T-helper 1 cell treated with Interleukin-12 subunit alpha and Interleukin-12 subunit beta and Interleukin-4 antibody, amounts not matched to agents 30 μg/mL and 1 μg/mL, for 36 hours (primary cell): ENCODE data around the gene ZC3H15.
"Not testable (repeated sequence)": the region's sequence is repeated elsewhere in the genome, so short reads cannot be mapped to it uniquely, and the experiment has no call there.

Source experiments
- H3K27ac Mint-ChIP-seq: one replicate; pipeline ENCODE4 v1.8.0; 2021; ENCODE audit warnings: mild to moderate bottlenecking, mixed read lengths
- H3K27me3 Mint-ChIP-seq: one replicate; pipeline ENCODE4 v1.8.0; 2021; ENCODE audit warnings: low read depth, mixed read lengths
- H3K36me3 Mint-ChIP-seq: one replicate; pipeline ENCODE4 v1.8.0; 2021; ENCODE audit warnings: low read depth, mixed read lengths
- H3K4me1 Mint-ChIP-seq: one replicate; pipeline ENCODE4 v1.8.0; 2021; ENCODE audit warnings: low read depth, mixed read lengths
- H3K4me3 Mint-ChIP-seq: one replicate; pipeline ENCODE4 v1.8.0; 2021; ENCODE audit warnings: mild to moderate bottlenecking, moderate library complexity, mixed read lengths
- H3K9me3 Mint-ChIP-seq: one replicate; pipeline ENCODE4 v1.8.0; 2021; ENCODE audit warnings: mixed read lengths

The ZC3H15 gene

GRCh38 chr2:186517090-186517489, 31.0 kb downstream of the ZC3H15 start:
- Mint-ChIP-seq H3K27ac (no peak overlapping the region), H3K4me1 (no peaks in the 10 kb centered on the region), H3K27me3 (no peaks in the 10 kb centered on the region), H3K36me3 (peaks cover 4% of the 10 kb centered on the region), H3K4me3 (no peak overlapping the region), H3K9me3 (no peaks in the 10 kb centered on the region)

- Mint-ChIP-seq H3K27me3 (no peaks in the 10 kb centered on the region), H3K27ac (no peak overlapping the region), H3K9me3 (no peaks in the 10 kb centered on the region), H3K4me3 (no peak overlapping the region), H3K4me1 (no peaks in the 10 kb centered on the region), H3K36me3 (peaks cover 4% of the 10 kb centered on the region)
These were observed 32.2 kb downstream of the ZC3H15 start for GRCh38 chr2:186518291-186518690.

- no peak overlapping the region for H3K27ac Mint-ChIP-seq
- H3K9me3 Mint-ChIP-seq: no peaks in the 10 kb centered on the region
- no peaks in the 10 kb centered on the region for H3K27me3 Mint-ChIP-seq
- no peaks in the 10 kb centered on the region for H3K4me1 Mint-ChIP-seq
- peaks cover 4% of the 10 kb centered on the region for H3K36me3 Mint-ChIP-seq
- H3K4me3 Mint-ChIP-seq: no peak overlapping the region
These were observed 32.9 kb downstream of the ZC3H15 start for GRCh38 chr2:186518945-186519344.

DNA sequence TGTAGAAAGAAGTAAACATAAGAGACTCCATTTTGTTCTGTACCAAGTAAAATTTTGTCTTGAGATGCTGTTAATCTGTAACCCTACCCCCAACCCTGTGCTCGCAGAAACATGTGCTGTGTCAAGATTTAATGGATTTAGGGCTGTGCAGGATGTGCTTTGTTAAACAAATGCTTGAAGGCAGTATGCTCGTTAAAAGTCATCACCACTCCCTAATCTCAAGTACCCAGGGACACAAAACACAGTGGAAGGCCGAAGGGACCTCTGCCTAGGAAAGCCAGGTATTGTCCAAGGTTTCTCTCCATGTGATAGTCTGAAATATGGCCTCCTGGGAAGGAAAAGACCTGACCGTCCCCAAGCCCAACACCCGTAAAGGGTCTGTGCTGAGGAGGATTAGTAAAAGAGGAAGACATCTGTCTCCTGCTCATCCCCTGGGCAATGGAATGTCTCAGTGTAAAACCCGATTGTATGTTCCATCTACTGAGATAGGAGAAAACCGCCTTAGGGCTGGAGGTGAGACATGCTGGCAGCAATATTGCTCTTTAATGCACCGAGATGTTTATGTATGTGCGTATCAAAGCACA, 35.6 kb downstream of the ZC3H15 start:
- H3K27me3 Mint-ChIP-seq, H3K4me1 Mint-ChIP-seq, H3K9me3 Mint-ChIP-seq, H3K36me3 Mint-ChIP-seq, H3K4me3 Mint-ChIP-seq, H3K27ac Mint-ChIP-seq: not testable (repeated sequence)

- no peaks in the 10 kb centered on the region for H3K4me1 Mint-ChIP-seq
- H3K27me3 Mint-ChIP-seq: no peaks in the 10 kb centered on the region
- no peak overlapping the region for H3K27ac Mint-ChIP-seq
- no peaks in the 10 kb centered on the region for H3K9me3 Mint-ChIP-seq
- H3K36me3 Mint-ChIP-seq: peaks cover 2% of the 10 kb centered on the region
- H3K4me3 Mint-ChIP-seq: no peak overlapping the region
These were observed 36.4 kb downstream of the ZC3H15 start for GRCh38 chr2:186522450-186522849.

- peaks cover 2% of the 10 kb centered on the region for H3K36me3 Mint-ChIP-seq
- no peaks in the 10 kb centered on the region for H3K4me1 Mint-ChIP-seq
- H3K4me3 Mint-ChIP-seq: no peak overlapping the region
- no peaks in the 10 kb centered on the region for H3K27me3 Mint-ChIP-seq
- no peaks in the 10 kb centered on the region for H3K9me3 Mint-ChIP-seq
- no peak overlapping the region for H3K27ac Mint-ChIP-seq
These were observed 37.7 kb downstream of the ZC3H15 start for GRCh38 chr2:186523791-186524190.

DNA sequence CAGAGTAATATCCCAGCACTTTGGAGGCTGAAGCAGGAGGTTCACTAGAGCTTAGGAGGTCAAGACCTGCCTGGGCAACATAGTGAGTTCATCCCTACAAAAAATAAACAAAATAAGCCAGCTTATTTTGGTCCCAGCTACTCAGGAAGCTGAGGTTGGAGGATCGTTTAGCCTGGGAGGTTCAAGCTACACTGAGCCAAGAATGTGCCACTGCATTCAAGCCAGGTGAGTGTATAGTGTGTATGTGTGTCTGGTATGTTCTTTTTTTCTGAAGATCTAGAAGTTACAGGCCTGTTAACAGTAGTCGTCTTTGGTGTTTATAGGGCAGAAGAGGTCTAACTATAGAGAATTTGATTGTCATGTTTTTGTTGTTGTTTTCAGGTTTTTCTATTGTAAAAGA, 40.2 kb downstream of the ZC3H15 start:
- no peaks in the 10 kb centered on the region for H3K36me3 Mint-ChIP-seq

GRCh38 chr2:186530314-186530713, 44.3 kb downstream of the ZC3H15 start:
- Mint-ChIP-seq H3K4me1 (no peaks in the 10 kb centered on the region), H3K4me3 (no peak overlapping the region), H3K27me3 (no peaks in the 10 kb centered on the region), H3K36me3 (no peaks in the 10 kb centered on the region), H3K9me3 (no peaks in the 10 kb centered on the region), H3K27ac (no peak overlapping the region)

More for the DNA sequence above, 40.2 kb downstream of the ZC3H15 start:
- Mint-ChIP-seq H3K9me3 (no peaks in the 10 kb centered on the region), H3K4me1 (no peaks in the 10 kb centered on the region), H3K27me3 (no peaks in the 10 kb centered on the region), H3K27ac (no peak overlapping the region), H3K4me3 (no peak overlapping the region)

GRCh38 chr2:186531257-186531775, 45.3 kb downstream of the ZC3H15 start:
- Mint-ChIP-seq H3K27me3 (no peaks in the 10 kb centered on the region), H3K4me1 (no peaks in the 10 kb centered on the region), H3K27ac (no peak overlapping the region), H3K4me3 (no peak overlapping the region), H3K9me3 (no peaks in the 10 kb centered on the region), H3K36me3 (no peaks in the 10 kb centered on the region)

DNA sequence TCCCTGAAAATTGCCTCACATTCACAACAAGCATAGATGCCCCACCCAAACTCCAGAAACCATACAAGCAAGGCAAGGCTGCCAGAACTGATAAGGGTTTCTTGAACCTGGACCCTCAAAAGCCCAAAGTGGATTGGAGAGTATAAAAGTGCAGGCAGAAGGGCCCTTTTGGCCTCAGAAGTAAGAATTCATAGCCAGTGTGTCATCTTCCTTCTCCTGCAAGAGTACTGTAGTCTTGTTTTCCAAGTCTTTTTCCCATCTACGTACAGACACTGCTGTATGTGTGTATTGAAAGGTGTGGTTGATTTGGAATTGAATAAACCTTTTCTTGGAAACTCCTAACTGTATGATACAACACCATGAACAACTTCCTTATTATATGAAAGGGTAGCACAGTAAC, 46.8 kb downstream of the ZC3H15 start:
- H3K36me3 Mint-ChIP-seq: no peaks in the 10 kb centered on the region
- no peak overlapping the region for H3K27ac Mint-ChIP-seq
- H3K9me3 Mint-ChIP-seq: no peaks in the 10 kb centered on the region
- no peaks in the 10 kb centered on the region for H3K4me1 Mint-ChIP-seq
- H3K27me3 Mint-ChIP-seq: no peaks in the 10 kb centered on the region
- H3K4me3 Mint-ChIP-seq: no peak overlapping the region

GRCh38 chr2:186533717-186534116, 47.7 kb downstream of the ZC3H15 start:
- H3K27ac Mint-ChIP-seq: no peak overlapping the region
- H3K4me1 Mint-ChIP-seq: no peaks in the 10 kb centered on the region
- H3K4me3 Mint-ChIP-seq: no peak overlapping the region
- H3K9me3 Mint-ChIP-seq: no peaks in the 10 kb centered on the region
- H3K36me3 Mint-ChIP-seq: no peaks in the 10 kb centered on the region
- no peaks in the 10 kb centered on the region for H3K27me3 Mint-ChIP-seq

GRCh38 chr2:186534406-186534805, 48.3 kb downstream of the ZC3H15 start:
- H3K4me1 Mint-ChIP-seq: no peaks in the 10 kb centered on the region
- no peak overlapping the region for H3K27ac Mint-ChIP-seq
- no peak overlapping the region for H3K4me3 Mint-ChIP-seq
- H3K27me3 Mint-ChIP-seq: no peaks in the 10 kb centered on the region
- no peaks in the 10 kb centered on the region for H3K9me3 Mint-ChIP-seq
- H3K36me3 Mint-ChIP-seq: no peaks in the 10 kb centered on the region

DNA sequence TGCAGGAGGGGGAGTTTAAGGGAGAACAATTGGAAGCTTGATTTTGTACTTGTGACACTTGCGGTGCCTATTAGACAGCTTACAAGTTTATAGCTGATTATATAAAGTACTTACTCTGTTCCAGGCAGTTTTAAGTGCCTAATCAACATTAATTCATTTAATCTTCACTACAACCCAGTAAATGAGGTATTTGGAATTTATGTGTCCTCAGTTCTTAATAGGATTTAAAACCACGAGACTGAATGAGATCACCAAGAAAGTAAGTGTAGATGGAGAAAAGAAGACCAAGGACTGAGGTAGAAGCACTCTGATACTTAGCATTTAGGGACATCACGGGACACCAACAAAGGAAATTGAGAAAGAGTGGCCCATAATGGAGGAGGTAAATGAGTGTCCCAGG, 49.8 kb downstream of the ZC3H15 start:
- Mint-ChIP-seq H3K36me3 (no peaks in the 10 kb centered on the region), H3K4me3 (no peak overlapping the region), H3K27ac (no peak overlapping the region), H3K4me1 (no peaks in the 10 kb centered on the region), H3K27me3 (peaks cover 4% of the 10 kb centered on the region), H3K9me3 (no peaks in the 10 kb centered on the region)

GRCh38 chr2:186537019-186537418, 51.0 kb downstream of the ZC3H15 start:
- Mint-ChIP-seq H3K36me3 (no peaks in the 10 kb centered on the region), H3K9me3 (no peaks in the 10 kb centered on the region), H3K27ac (no peak overlapping the region), H3K4me1 (no peaks in the 10 kb centered on the region), H3K4me3 (no peak overlapping the region), H3K27me3 (peaks cover 4% of the 10 kb centered on the region)

DNA sequence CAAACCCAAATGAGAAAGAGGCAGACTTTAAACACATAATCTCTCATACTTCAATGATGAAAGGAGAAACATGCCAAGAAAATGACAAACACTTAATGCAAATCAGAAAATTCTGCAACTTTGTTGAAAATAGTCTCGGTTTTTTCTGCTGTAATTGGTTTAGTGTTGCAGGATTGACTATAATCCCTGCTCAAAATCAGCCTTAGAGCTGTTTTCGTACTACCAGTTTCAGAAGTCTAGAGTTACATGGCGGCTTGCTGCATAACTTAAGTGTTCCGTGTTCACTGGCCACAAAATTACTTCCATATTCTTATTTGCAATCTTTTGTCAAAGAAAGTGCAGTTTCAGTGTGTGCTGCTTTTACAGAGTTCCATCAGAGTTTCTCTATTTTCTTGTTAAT, 54.9 kb downstream of the ZC3H15 start:
- H3K4me3 Mint-ChIP-seq: no peak overlapping the region
- H3K4me1 Mint-ChIP-seq: no peaks in the 10 kb centered on the region
- H3K9me3 Mint-ChIP-seq: no peaks in the 10 kb centered on the region
- H3K27ac Mint-ChIP-seq: no peak overlapping the region
- H3K27me3 Mint-ChIP-seq: peaks cover 7% of the 10 kb centered on the region
- H3K36me3 Mint-ChIP-seq: no peaks in the 10 kb centered on the region

DNA sequence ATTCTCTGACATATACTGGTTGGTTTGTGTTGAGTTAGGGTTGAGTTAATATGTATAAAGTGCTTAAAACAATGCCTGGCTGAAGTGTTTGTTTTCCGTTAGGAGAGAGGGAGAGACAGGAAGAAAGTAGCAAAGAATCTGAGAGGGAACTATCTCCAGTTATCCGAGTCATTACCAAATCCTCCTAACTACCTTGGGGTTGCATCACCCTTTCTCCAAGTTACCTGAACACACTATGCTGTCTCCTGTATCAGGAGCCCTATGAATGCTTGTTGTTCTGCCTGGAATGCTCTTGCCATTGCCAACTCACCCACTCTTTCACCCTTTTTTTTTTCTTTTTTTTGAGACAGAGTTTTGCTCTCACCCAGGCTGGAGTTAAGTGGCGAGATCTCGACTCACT, 55.9 kb downstream of the ZC3H15 start:
- Mint-ChIP-seq H3K4me3 (no peak overlapping the region), H3K36me3 (no peaks in the 10 kb centered on the region), H3K27ac (no peak overlapping the region), H3K9me3 (no peaks in the 10 kb centered on the region), H3K27me3 (peaks cover 7% of the 10 kb centered on the region), H3K4me1 (no peaks in the 10 kb centered on the region)
